ENCODE data around the gene SIRPG.
"Not testable (repeated sequence)": the region's sequence is repeated elsewhere in the genome, so short reads cannot be mapped to it uniquely, and the experiment has no call there.

SIRPG gene

DNA sequence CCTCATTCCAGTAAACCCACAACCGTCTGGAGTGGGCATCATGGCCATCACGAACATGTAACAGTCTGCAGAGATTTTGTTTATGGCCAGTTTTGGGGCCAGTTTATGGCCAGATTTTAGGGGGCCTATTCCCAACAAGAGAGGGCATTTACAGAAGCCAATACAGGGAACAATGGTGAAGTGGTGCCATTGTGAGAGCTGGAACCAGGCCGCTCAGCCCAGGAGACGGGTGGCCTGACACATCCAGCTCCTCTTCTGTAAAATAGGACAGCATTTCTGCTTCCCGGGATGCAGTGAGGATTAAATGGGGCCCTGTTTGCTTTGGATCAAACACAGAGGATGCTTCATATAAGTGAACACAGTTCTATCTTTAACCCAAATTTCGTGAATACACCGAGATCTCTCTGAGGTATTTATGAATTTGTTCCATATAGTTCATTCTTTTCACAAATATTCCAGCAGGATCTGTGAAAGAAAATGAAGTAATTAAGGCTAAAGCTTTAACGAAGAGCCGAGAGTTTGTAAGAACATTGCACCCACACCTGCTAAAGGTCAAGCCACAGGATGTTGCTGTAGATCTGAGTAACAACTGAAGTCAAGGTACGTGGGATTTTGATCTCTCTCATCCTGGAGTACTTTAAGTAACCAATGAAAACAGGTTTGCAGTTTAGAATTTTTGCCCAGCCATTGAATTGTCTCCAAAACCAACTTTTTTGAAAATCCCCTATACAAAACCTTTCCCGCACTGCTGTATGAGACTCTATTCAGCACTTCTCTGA is 14.5 kb upstream of the SIRPG start:
- no peak for DNase-seq

- no peak for DNase-seq
Observed at GRCh38 chr20:1669304-1669703, 11.7 kb upstream of the SIRPG start.

- DNase-seq = no peak
Observed at GRCh38 chr20:1667502-1668085, 10.0 kb upstream of the SIRPG start.

- DNase-seq = no peak
Observed at GRCh38 chr20:1666802-1667201, 9.2 kb upstream of the SIRPG start.

DNA sequence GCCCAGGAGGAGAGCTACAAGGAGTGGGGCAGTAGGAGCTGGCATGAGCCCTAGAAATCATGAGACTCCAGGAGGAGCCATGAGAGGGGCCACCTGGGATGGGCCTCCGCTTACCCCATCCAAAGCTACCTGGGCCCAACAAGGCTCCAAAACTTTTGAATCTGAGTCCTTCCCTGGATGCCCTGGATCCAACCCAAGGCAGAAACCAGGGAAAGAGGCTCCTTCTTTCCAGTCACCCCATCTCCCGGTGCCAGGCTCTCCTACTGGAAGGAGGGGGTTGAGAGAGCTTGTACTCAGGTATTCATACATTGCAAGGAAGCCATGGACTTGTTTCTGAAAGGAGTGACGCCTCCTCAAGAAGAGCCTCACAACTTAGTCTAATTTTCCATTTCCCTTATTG is 7.8 kb upstream of the SIRPG start:
- no peak for DNase-seq

GRCh38 chr20:1664911-1665310 is 7.3 kb upstream of the SIRPG start:
- DNase-seq = no peak

- peak; percentile 35 for DNase-seq
Observed at GRCh38 chr20:1663917-1664316, 6.3 kb upstream of the SIRPG start.

DNA sequence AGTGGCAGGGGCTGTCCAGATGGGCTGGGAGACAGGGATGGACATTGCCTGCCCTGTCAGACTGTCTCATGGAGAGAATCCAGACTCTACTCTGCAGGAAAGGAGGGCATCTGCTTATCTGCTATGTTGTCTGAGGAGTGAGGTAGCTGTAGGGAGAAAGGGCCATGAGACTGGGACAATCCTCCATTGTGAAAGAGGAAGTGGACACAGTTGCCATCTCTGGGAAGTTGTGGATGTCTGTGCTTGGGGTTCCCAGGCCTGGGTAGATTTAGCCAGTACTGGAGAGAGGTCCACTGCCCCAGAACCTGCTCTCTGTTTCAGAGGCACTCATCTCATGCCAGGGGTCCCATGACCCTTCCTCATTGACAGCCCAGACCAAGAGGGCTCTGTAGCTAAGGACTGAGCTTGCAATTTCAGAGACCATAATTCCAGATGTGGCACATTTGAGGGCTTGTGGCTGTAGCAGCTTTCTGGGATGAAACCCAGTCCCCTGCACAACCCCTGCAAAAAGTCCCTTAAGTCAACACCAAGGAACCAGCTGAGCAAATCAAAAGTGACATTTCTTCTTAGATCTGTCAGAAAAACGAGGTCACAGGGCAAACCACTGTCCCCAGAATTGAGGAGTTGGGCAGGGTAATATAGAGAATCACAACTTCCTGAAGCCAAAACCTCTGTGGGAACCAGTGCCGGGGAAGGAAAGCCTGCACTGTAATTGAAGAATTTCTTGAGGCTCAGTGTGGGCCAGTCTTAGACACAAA is 4.1 kb upstream of the SIRPG start:
- DNase-seq = no peak

- DNase-seq = no peak
Observed at GRCh38 chr20:1660246-1660645, 2.7 kb upstream of the SIRPG start.

- no peak for DNase-seq
Observed at GRCh38 chr20:1656844-1657243, 735 bp downstream of the SIRPG start.

DNA sequence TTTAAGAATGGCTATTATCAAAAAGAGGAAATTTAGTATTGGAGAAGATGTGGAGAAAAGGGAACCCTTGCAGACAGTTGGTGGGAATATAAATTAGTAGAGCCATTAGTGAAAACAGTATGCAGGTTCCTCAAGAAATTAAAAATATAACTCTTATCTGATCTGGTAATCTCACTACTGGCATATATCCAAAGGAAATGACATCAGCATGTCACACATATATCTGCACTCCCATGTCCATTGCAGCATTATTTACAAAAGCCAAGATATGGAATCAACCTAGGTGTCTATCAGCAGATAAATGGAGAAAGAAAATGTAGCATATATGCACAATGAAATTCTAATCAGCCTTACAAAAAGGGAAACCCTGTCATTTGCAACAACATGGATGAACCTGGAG is 2.6 kb downstream of the SIRPG start:
- DNase-seq = no peak

- DNase-seq = no peak
Observed at GRCh38 chr20:1652960-1653359, 4.6 kb downstream of the SIRPG start.

DNA sequence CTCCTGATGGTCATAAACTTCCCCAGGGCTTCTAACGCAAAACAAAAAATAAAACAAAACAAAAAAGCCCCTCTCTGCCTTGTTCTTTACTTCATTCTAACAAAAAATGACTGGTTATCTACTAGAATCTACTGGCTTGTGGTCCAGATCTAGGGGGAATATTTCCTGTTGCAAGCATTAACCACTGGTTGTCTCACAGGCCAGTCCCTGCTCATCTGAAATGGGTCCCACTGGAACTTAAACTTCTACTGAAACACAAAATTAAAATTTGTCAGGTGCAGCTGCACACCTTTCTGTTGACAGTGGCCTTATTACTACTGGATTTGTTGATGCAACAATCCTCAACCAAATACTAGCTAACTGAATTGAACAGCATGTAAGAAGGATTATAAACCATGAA is 5.5 kb downstream of the SIRPG start:
- DNase-seq = no peak

DNA sequence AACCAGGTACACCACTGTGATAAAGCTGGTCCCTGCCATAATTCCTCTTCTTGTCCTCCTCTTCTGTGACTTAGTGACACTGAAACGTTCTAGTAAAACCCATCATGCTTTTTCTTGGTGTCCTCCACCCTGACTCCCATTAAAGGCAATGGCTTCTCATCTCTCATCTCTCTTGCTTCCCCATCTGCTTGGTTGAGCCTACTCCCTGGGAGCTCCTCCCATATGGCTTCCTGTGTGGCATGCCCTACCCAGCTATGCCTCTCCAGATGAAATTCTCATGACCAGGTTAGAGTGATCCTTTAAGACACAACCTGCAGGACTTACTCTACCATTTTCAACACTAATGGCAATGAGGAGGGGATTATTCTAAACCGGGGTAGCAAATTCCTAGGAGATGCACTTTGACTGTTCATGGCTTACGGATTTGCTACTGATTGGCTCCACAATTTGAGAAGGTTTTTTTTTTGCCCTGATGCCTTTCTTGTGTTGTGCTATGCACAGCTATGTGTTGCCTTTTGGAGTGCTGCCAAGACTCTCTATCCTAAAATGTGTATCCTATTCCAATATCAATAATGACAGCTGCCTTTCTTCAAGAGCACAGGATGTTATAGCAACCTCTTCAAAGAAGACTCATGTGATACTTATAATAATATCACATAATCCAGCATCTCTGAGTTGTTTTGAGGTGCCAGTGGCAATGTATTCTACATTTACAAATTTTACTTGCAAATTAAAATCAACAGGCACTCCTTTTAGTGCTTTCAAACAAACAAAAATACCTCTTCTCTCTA is 6.1 kb downstream of the SIRPG start:
- DNase-seq = peak; percentile 67

- no peak for DNase-seq
Observed at GRCh38 chr20:1648101-1648500, 9.5 kb downstream of the SIRPG start.

GRCh38 chr20:1646975-1647431 is 10.6 kb downstream of the SIRPG start:
- DNase-seq = no peak

- DNase-seq = no peak
Observed at GRCh38 chr20:1644101-1644962, 13.2 kb downstream of the SIRPG start.

DNA sequence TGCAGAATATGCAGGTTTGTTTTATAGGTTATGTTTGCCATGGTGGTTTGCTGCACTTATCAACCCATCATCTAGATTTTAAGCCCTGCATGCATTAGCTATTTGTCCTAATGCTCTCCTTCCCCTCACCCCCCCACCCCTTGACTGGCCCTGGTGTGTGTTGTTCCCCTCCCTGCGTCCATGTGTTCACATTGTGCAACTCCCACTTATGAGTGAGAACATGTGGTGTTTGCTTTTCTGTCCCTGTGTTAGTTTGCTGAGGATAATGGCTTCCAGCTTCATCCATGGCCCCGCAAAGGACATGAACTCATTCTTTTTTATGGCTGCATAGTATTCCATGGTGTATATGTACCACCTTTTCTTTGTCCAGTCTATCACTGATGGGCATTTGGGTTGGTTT is 18.9 kb downstream of the SIRPG start:
- DNase-seq = not testable (repeated sequence)

DNA sequence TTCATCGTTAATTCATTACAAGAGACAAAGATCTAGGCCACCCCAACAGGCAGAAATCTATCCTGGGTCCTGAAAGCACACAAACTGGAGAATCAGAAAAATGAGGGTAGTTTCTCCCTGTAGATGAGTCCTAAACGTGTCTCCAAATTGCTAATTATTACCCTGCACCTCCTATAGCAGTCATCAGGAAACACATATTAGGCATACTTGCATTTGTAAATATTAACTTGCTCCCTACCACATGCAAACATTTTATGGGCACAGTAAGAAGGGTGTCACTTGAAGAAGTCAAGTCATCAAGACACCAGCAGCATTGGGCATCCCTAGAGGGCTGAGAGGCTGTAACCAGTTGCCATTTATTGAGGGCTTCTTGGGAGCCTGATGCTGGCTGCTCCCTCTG is 19.8 kb downstream of the SIRPG start:
- DNase-seq = no peak

GRCh38 chr20:1637226-1637625 is 20.4 kb downstream of the SIRPG start:
- DNase-seq = no peak

DNA sequence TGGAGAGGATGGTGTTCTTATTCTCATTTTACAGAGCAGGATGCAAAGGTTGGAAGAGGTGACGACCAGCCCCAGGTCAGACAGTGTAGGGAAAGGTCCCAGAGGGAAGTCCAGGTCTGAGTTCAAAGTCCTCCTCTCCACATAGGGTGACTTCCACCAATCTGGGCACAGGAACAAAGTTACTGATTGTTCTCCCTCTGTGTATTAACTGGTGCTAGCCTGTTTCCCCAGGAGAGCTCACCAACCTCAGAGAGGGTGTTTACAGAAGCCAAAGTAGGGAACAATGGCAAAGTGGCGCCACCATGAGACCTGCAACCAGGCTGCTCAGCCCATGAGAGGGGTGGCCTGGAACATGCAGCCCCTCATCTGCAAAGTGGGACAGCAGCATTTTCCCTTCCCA is 21.0 kb downstream of the SIRPG start:
- no peak for DNase-seq

DNA sequence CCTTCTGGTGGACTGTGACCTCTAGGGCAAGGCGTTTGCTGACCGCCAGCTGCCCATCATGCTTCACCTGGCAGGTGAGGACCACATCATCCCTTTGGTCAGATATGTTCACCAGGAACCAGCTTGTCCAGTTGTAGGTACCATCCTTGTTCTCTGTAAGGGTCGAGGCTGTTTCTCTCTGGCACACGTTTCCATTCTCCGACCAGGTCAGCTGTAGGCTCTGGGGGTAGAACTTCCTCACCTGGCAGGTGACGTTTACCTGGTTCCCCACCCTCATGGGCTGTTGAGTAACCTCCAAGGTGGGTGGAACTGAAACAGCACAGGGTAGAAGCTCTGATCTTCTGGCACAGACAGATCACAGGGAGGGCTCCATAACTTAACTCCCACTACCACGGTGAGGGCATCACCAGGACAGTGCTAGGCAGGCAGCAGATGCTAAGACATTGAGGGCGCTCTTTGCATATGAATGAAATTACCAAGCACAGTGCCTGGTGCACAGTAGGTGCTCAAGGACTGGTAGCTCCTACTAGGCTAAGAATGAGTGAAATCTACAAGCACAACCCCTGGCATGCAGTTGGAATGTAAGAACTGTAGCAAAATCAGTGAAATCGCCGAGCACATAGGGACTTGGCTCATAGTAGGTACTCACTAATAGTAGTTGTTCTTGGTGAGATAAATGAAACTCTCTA is 22.1 kb downstream of the SIRPG start:
- DNase-seq = no peak

Data from NCI-H526 treated with DMSO at 0.1 percent for 48 hours (cell line).